CD4-positive, alpha-beta T cell (primary cell): ENCODE results near the gene MLXIPL. TPM values are rescaled to one million over a fixed set of nuclear protein-coding genes. Genes with fewer than 3 reads are reported as not detected.

Source experiments
- ATAC-seq: fragments of 200-7000 bp; cut with Tn5 transposase; one replicate; pipeline ENCODE4 v1.10.0; 2022; ENCODE audit warnings: mild to moderate bottlenecking; ENCODE audit not compliant: poor library complexity
- CTCF ChIA-PET: fragments of 350-600 bp; sonication (Branson Sonifier 250); formaldehyde crosslinking; loops from one replicate; lab custom pipeline; 2021; ENCODE audit warnings: antibody characterized with exemption, inconsistent platforms; lab: Charles Lee
- POLR2A ChIA-PET: fragments of 350-600 bp; sonication (Branson Sonifier 250); formaldehyde crosslinking; loops from one replicate; lab custom pipeline; 2021; ENCODE audit warnings: antibody characterized with exemption, inconsistent platforms; lab: Charles Lee
- DNase-seq, 14 experiments: peaks; one replicate each; pipeline ENCODE4 v3.0.0-alpha.2; 2013 to 2020; ENCODE audit warnings: mixed read lengths in 2 of 14
- H3K27ac ChIP-seq, 2 donors: one replicate each; pipeline versions ENCODE4 v1.5.1 to v1.7.0; 2013; ENCODE audit warnings: low read length in 2 of 2, low read depth in 1 of 2, mild to moderate bottlenecking in 1 of 2
- H3K27me3 ChIP-seq, 2 experiments: 1 replicate in 1 of 2; 2 replicates in 1 of 2; pipeline versions ENCODE4 v1.6.1 to v1.7.0; 2013; ENCODE audit warnings: low read length in 2 of 2, control low read depth in 1 of 2, mild to moderate bottlenecking in 1 of 2, moderate library complexity in 1 of 2; ENCODE audit not compliant: insufficient read depth in 2 of 2, control insufficient read depth in 1 of 2
- H3K36me3 ChIP-seq: one replicate; pipeline ENCODE4 v1.6.1; 2013; ENCODE audit warnings: low read length, control low read depth; ENCODE audit not compliant: insufficient read depth
- H3K4me1 ChIP-seq: one replicate; pipeline ENCODE4 v1.6.1; 2013; ENCODE audit warnings: low read length, control low read depth; ENCODE audit not compliant: insufficient read depth
- H3K4me3 ChIP-seq: one replicate; pipeline ENCODE4 v1.5.1; 2013; ENCODE audit warnings: mild to moderate bottlenecking, low read length, moderate library complexity
- H3K9me3 ChIP-seq, 2 experiments: 1 replicate in 1 of 2; 2 replicates in 1 of 2; pipeline versions ENCODE4 v1.6.1 to v1.7.0; 2013; ENCODE audit warnings: low read length in 2 of 2, mild to moderate bottlenecking in 2 of 2, control low read depth in 1 of 2, moderate library complexity in 1 of 2; ENCODE audit not compliant: control insufficient read depth in 1 of 2, insufficient read depth in 1 of 2
- H3K27ac Mint-ChIP-seq: one replicate; pipeline ENCODE4 v1.8.0; 2020; ENCODE audit warnings: mixed read lengths
- H3K27me3 Mint-ChIP-seq: one replicate; pipeline ENCODE4 v1.8.0; 2021; ENCODE audit warnings: mixed read lengths
- H3K36me3 Mint-ChIP-seq: one replicate; pipeline ENCODE4 v1.8.0; 2021; ENCODE audit warnings: low read depth, mixed read lengths
- H3K4me1 Mint-ChIP-seq: one replicate; pipeline ENCODE4 v1.8.0; 2021; ENCODE audit warnings: low read depth, mixed read lengths
- H3K4me3 Mint-ChIP-seq: one replicate; pipeline ENCODE4 v1.8.0; 2020; ENCODE audit warnings: mild to moderate bottlenecking, mixed read lengths
- H3K9me3 Mint-ChIP-seq: one replicate; pipeline ENCODE4 v1.8.0; 2020; ENCODE audit warnings: mixed read lengths
- CTCF ChIP-seq: fragments of 200-600 bp; IDR thresholded peaks from one replicate; pipeline ENCODE4 v1.8.0; 2022; ENCODE audit warnings: antibody characterized with exemption, mild to moderate bottlenecking
- intact Hi-C, 2 experiments: fragments of 100-400 bp; cut with DNase I in 1 of 2; cut with micrococcal nuclease in 1 of 2; formaldehyde crosslinking; loops; one replicate each; pipeline versions ENCODE4 v1.15.1 to v1.9.0; 2023 to 2025; cut with DNase I, micrococcal nuclease
- total RNA-seq, 174 experiments: library from RNA in 2 of 174; stranded (reverse) in 2 of 174; gene quantifications; one replicate each; pipeline ENCODE4 v1.2.3 and lab custom pipeline; 2021 to 2026

The MLXIPL gene
- total RNA-seq, 2 experiments from 2014 or later: not detected

GRCh38 chr7:73647725-73648592 is 23.6 kb upstream of the MLXIPL start:
- POLR2A ChIA-PET: no interaction called here
- Mint-ChIP-seq H3K4me3 (peak overlapping the region; percentile 34), H3K27me3 (peaks cover 80% of the 10 kb centered on the region), H3K27ac (no peak overlapping the region), H3K9me3 (no peaks in the 10 kb centered on the region), H3K4me1 (peaks cover 6% of the 10 kb centered on the region), H3K36me3 (no peaks in the 10 kb centered on the region)
- CTCF ChIA-PET: no interaction called here
- peaks cover 46 to 63% of the 10 kb centered on the region in 2 experiments for H3K27me3 ChIP-seq
- peak overlapping the region; percentile 7 for H3K4me3 ChIP-seq
- DNase-seq: peak in 8 of 14 experiments; percentile 11 to 71 (median 34)
- intact Hi-C loops: loop anchor here in 1 of 2 experiments (5.0 kb wide), 1 partner anchor 79 kb away; no protein-coding TSS in a partner anchor
- peaks cover 10% of the 10 kb centered on the region for H3K4me1 ChIP-seq
- ATAC-seq: peak; percentile 85
- peaks cover 0 to 14% of the 10 kb centered on the region in 2 experiments for H3K9me3 ChIP-seq
- no peaks in the 10 kb centered on the region for H3K36me3 ChIP-seq
- no peak overlapping the region for H3K27ac ChIP-seq
- TF ChIP-seq CTCF: no peak

GRCh38 chr7:73646785-73647724 is 22.7 kb upstream of the MLXIPL start:
- Histone ChIP-seq H3K36me3 (no peaks in the 10 kb centered on the region), H3K27ac (no peak overlapping the region), H3K27me3 (peaks cover 40 to 57% of the 10 kb centered on the region in 2 experiments), H3K4me1 (peaks cover 10% of the 10 kb centered on the region), H3K4me3 (no peak overlapping the region), H3K9me3 (peaks cover under 1 to 20% of the 10 kb centered on the region in 2 experiments)
- ATAC-seq: no peak
- intact Hi-C loops: loop anchor here in 1 of 2 experiments (5.0 kb wide), 1 partner anchor 80 kb away; no protein-coding TSS in a partner anchor
- POLR2A ChIA-PET: no interaction called here
- H3K4me1 Mint-ChIP-seq: peaks cover 6% of the 10 kb centered on the region
- no peaks in the 10 kb centered on the region for H3K36me3 Mint-ChIP-seq
- TF ChIP-seq CTCF: no peak
- peaks cover 76% of the 10 kb centered on the region for H3K27me3 Mint-ChIP-seq
- CTCF ChIA-PET: interaction anchor here (0.5 kb wide), 1 partner anchor 134 kb away, joined by 3 read pairs; no protein-coding TSS in a partner anchor
- DNase-seq: no peak
- H3K9me3 Mint-ChIP-seq: no peaks in the 10 kb centered on the region
- peak overlapping the region; percentile 25 for H3K4me3 Mint-ChIP-seq
- H3K27ac Mint-ChIP-seq: no peak overlapping the region

GRCh38 chr7:73645643-73646174 is 21.4 kb upstream of the MLXIPL start:
- H3K27me3 ChIP-seq: peaks cover 38 to 49% of the 10 kb centered on the region in 2 experiments
- ChIA-PET CTCF (no interaction called here), POLR2A (no interaction called here)
- H3K4me1 Mint-ChIP-seq: peaks cover 6% of the 10 kb centered on the region
- H3K9me3 Mint-ChIP-seq: no peaks in the 10 kb centered on the region
- H3K27ac Mint-ChIP-seq: no peak overlapping the region
- DNase-seq (no peak), ATAC-seq (no peak)
- no peaks in the 10 kb centered on the region for H3K36me3 Mint-ChIP-seq
- no peaks in the 10 kb centered on the region for H3K36me3 ChIP-seq
- H3K4me3 Mint-ChIP-seq: no peak overlapping the region
- TF ChIP-seq CTCF: no peak
- intact Hi-C loops: loop anchor here in 1 of 2 experiments (5.0 kb wide), 1 partner anchor 82 kb away; no protein-coding TSS in a partner anchor
- H3K27me3 Mint-ChIP-seq: peaks cover 65% of the 10 kb centered on the region
- no peak overlapping the region for H3K27ac ChIP-seq
- H3K4me3 ChIP-seq: no peak overlapping the region
- H3K4me1 ChIP-seq: peaks cover 10% of the 10 kb centered on the region
- peaks cover 14 to 32% of the 10 kb centered on the region in 2 experiments for H3K9me3 ChIP-seq
